IgD-negative memory B cell (primary cell): ENCODE data around the gene MYO1E. TPM values are rescaled to one million over a fixed set of nuclear protein-coding genes. Genes with fewer than 3 reads are reported as not detected.

Source experiments
- H3K27ac Mint-ChIP-seq, 3 donors: one replicate each; pipeline ENCODE4 v1.8.0; 2020 to 2022; ENCODE audit warnings: mild to moderate bottlenecking in 3 of 3, mixed read lengths in 3 of 3, moderate library complexity in 1 of 3
- H3K27me3 Mint-ChIP-seq: one replicate; pipeline ENCODE4 v1.8.0; 2021; ENCODE audit warnings: mixed read lengths
- H3K36me3 Mint-ChIP-seq: one replicate; pipeline ENCODE4 v1.8.0; 2020; ENCODE audit warnings: mild to moderate bottlenecking, mixed read lengths
- H3K4me1 Mint-ChIP-seq, 3 donors: one replicate each; pipeline ENCODE4 v1.8.0; 2020 to 2022; ENCODE audit warnings: mixed read lengths in 3 of 3, mild to moderate bottlenecking in 1 of 3
- H3K4me3 Mint-ChIP-seq, 4 donors: one replicate each; pipeline ENCODE4 v1.8.0; 2020 to 2022; ENCODE audit warnings: mild to moderate bottlenecking in 4 of 4, mixed read lengths in 4 of 4, moderate library complexity in 3 of 4
- H3K9me3 Mint-ChIP-seq, 3 donors: one replicate each; pipeline ENCODE4 v1.8.0; 2020 to 2021; ENCODE audit warnings: mixed read lengths in 3 of 3, mild to moderate bottlenecking in 1 of 3
- polyA plus RNA-seq: library from polyadenylated mRNA; unstranded; fragments of 300-500 nt; fragmentation: Illumina TruSeq; gene quantifications from one replicate; pipeline ENCODE4 v1.2.3, GENCODE V29; 2021

MYO1E gene
- polyA plus RNA-seq, 1 donor from 2014 or later: 27.4 TPM

DNA sequence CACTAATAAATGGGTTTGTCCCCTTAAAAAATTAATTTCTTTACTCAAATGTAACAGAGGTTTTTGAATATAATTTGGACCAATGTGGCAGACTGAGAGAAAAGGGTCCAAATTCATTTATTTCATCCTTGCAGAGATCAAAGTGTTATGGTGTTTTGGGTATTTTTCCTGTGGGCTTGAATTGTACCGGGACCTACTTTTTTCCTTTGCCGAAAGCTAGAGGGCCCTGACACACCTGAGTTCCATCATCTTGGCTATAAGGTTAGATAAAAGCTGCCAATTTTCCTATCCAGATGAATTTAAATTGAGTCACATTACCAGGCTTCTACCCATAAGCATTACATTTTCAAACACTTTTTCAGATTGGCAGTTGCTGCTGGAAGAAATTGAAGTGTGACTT, 266.8 kb downstream of the MYO1E start:
- Mint-ChIP-seq H3K9me3 (no peaks in the 10 kb centered on the region), H3K27ac (peak overlapping the region in 1 of 3 donors; percentile 93), H3K36me3 (peaks cover 1% of the 10 kb centered on the region), H3K4me1 (peaks cover 4 to 13% (median 10%) of the 10 kb centered on the region in 3 donors), H3K27me3 (no peaks in the 10 kb centered on the region), H3K4me3 (peak overlapping the region; percentile 84 to 98 (median 95))

DNA sequence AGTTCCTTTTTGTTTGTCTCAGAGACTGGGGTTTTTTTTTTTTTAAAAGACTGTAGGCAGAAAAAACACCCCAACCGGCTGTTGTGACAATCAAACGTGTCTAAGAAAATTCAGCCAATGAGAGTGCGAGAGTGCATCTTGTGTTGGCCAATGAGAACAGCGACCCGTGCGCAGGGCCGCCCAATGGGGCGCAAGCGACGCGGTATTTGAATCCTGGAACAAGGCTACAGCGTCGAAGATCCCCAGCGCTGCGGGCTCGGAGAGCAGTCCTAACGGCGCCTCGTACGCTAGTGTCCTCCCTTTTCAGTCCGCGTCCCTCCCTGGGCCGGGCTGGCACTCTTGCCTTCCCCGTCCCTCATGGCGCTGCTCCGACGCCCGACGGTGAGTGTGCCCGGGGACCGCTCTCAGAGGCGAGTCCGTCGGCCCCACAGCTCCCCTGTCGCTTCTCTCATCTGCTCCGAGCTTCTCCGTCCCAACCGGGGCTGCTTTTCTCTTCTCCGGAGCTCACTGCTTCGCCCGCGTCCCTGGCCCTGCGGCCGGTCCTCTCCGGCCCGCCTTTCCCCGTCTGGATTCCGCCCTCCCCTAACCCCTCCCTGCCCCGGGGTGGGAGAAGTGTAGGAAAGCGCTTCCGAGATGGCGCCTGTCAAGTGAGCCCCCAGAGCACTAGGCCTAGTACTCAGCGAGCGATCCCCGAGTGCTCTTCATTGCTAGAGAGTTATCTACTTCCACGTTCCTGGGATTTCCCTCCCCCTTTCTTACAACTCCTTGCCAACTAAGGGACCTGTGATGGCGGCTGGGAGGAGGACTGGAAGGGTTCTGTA, 267.5 kb downstream of the MYO1E start, which contains the start of gene CCNB2:
TSS of gene CCNB2 (plus strand) at position 235 of the 821 bp plus-strand sequence. CDS start at position 358, 123 bp downstream.
- no peaks in the 10 kb centered on the region for H3K27me3 Mint-ChIP-seq

DNA sequence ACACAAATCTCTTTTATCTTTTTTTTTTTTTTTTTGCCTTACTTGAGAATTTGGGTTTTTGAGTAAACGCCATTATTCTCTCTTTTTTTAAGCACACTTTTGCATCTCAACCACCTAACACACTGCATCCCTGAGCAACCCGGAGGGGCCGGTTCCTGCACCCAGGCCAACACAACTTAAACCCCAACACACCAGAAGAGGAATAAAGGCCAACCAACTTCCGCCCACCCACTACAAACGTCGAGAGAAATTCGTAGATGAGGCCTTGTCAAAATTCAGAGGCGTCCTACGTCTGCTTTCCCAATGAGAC, 268.1 kb downstream of the MYO1E start:
- H3K27ac Mint-ChIP-seq: peak overlapping the region; percentile 93 to 99 (median 95)
- H3K4me1 Mint-ChIP-seq: peaks cover 4 to 13% (median 10%) of the 10 kb centered on the region in 3 donors
- no peaks in the 10 kb centered on the region for H3K27me3 Mint-ChIP-seq
- peaks cover 1% of the 10 kb centered on the region for H3K36me3 Mint-ChIP-seq
- H3K9me3 Mint-ChIP-seq: peaks cover 0 to 1% (median 0%) of the 10 kb centered on the region in 3 donors
- peak overlapping the region; percentile 84 to 98 (median 95) for H3K4me3 Mint-ChIP-seq

More for the DNA sequence above, 267.5 kb downstream of the MYO1E start, which contains the start of gene CCNB2:
- Mint-ChIP-seq H3K27ac (peak within 1 kb of the TSS; percentile 93 to 99 (median 95)), H3K4me1 (peaks cover 4 to 13% (median 10%) of the 10 kb centered on the region in 3 donors), H3K4me3 (peak within 1 kb of the TSS; percentile 84 to 98 (median 95)), H3K9me3 (peaks cover 0 to 1% (median 0%) of the 10 kb centered on the region in 3 donors), H3K36me3 (peaks cover 1% of the 10 kb centered on the region)

DNA sequence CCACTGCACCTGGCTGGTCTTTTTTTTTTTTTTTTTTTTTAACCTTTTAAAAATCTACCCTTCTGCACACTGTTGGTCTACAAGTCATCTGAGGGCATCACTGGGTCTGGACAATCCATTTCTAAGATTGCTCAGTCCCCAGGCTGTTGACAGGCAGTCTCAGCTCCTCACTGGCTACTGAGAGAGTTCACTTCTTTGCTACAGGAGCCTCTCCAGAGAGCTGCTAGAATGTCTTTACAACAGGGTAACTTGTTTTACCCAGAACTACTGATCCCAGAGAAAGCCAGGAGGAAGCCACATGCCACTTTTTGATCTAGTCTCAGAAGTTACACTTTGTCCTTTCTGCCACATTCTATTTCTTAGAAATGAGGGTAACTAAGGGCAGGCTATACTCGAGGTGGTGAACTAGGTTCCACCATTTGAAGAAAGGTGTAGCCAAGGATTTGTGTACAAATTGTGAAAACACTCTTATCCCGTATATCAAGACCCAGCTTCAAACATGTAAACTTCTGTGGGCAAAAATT, 273.4 kb downstream of the MYO1E start:
- peaks cover 0 to 2% (median 2%) of the 10 kb centered on the region in 3 donors for H3K4me1 Mint-ChIP-seq
- no peak overlapping the region for H3K4me3 Mint-ChIP-seq
- H3K9me3 Mint-ChIP-seq: peaks cover 0 to 1% (median 0%) of the 10 kb centered on the region in 3 donors
- no peak overlapping the region for H3K27ac Mint-ChIP-seq
- no peaks in the 10 kb centered on the region for H3K27me3 Mint-ChIP-seq
- peaks cover 6% of the 10 kb centered on the region for H3K36me3 Mint-ChIP-seq

DNA sequence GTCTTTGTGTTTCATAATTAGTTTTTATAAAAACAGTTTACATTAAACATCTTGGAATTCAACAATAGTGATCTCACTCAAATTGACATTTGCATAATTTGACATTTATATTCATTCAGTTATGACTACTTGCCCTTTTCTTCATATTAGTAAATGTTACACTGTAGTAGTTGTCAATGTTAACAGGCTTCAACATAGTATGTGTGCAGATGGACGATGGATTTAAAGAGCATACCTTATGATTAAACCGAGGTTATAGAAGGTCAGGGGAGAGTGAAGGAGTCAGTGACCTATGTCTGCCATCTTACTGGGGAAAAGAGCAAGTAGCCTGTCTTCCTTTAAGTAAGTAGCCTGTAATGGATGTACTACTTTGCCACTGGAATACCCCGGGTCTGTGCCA, 276.2 kb downstream of the MYO1E start:
- H3K27ac Mint-ChIP-seq: peak overlapping the region in 1 of 3 donors; percentile 44
- peaks cover 7% of the 10 kb centered on the region for H3K36me3 Mint-ChIP-seq
- no peaks in the 10 kb centered on the region for H3K27me3 Mint-ChIP-seq
- no peaks in the 10 kb centered on the region for H3K4me1 Mint-ChIP-seq
- no peak overlapping the region for H3K4me3 Mint-ChIP-seq
- H3K9me3 Mint-ChIP-seq: peaks cover 0 to 1% (median 0%) of the 10 kb centered on the region in 3 donors

DNA sequence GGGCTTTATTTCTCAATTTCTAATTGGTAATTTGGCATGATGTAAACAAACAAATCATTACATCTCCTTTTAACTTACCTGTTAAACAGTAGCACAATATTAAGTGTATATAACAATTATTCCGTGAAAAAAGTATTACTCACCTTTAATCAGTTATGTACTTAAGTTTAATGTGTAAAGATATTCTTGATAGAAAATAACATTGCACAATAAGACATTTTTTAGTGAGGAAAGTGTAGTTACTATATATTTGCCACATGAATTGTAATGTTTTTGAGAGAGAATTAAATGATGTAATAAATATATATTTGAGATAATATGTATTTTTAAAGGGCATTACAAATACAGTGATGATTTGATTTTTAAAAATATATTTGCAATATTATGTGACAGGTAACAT, 278.6 kb downstream of the MYO1E start:
- Mint-ChIP-seq H3K27me3 (no peaks in the 10 kb centered on the region), H3K4me1 (no peaks in the 10 kb centered on the region), H3K27ac (no peak overlapping the region), H3K9me3 (no peaks in the 10 kb centered on the region), H3K36me3 (peaks cover 7% of the 10 kb centered on the region), H3K4me3 (no peak overlapping the region)

DNA sequence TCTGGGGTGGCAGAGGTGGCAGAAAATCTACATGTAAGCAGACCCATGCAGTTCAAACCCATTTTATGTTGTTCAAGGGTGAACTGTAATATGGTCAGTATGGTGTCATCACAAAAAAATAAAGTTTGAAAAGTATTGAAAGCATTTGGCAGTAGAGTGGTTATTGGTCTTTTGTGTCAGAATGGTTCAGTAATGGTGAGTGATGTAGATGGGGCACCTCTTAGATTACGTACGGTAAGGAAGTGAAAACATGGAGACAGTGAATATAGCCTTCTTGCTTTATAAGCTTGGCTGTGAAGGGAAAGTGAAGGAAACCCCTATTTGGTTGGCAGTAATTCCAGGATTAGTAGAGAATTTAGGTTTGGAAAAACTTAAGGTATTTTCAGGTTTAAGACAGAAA, 284.9 kb downstream of the MYO1E start:
- H3K36me3 Mint-ChIP-seq: peaks cover 3% of the 10 kb centered on the region
- peak overlapping the region in 2 of 3 donors; percentile 9 to 14 for H3K27ac Mint-ChIP-seq
- H3K4me3 Mint-ChIP-seq: no peak overlapping the region

More for the DNA sequence above, 284.9 kb downstream of the MYO1E start:
- H3K27me3 Mint-ChIP-seq: no peaks in the 10 kb centered on the region
- no peaks in the 10 kb centered on the region for H3K9me3 Mint-ChIP-seq
- H3K4me1 Mint-ChIP-seq: no peaks in the 10 kb centered on the region

Other genes starting within 250 kb of the MYO1E start
- gene LDHAL6B, start 166.0 kb downstream of the MYO1E start, polyA plus RNA-seq: not detected
- gene FAM81A, start 65.3 kb upstream of the MYO1E start, polyA plus RNA-seq: 0.26 TPM
- gene GCNT3, start 238.9 kb upstream of the MYO1E start, polyA plus RNA-seq: not detected